Cerebellar nuclear complex (tissue), 1 donor: ENCODE results near the gene CALR.
"Not testable (repeated sequence)": the region's sequence is repeated elsewhere in the genome, so short reads cannot be mapped to it uniquely, and the experiment has no call there.

Experiments used
- DNase-seq, 2 experiments: peaks; one replicate each; lab custom pipeline; 2025; lab: John Stamatoyannopoulos, UW

The CALR gene

DNA sequence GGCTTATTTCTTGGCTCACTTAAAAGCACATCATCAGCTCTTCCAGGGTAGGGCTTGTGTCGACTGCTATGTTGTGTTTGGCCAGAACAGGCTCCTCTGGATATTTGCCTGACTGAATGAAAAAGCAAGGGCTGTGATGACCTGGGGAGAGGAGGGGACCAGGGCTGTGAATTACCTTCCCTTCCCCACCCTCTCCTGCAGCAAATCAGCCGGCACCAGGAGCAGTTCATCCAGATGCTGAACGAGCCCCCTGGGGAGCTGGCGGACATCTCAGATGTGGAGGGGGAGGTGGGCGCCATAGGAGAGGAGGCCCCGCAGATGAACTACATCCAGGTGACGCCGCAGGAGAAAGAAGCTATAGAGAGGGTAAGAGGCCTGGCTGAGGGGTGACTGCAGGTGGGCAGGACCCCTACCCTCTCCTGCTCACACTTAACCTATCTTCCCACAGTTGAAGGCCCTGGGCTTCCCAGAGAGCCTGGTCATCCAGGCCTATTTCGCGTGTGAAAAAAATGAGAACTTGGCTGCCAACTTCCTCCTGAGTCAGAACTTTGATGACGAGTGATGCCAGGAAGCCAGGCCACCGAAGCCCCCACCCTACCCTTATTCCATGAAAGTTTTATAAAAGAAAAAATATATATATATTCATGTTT is 14.2 kb downstream of the CALR start:
- DNase-seq: no peak

DNA sequence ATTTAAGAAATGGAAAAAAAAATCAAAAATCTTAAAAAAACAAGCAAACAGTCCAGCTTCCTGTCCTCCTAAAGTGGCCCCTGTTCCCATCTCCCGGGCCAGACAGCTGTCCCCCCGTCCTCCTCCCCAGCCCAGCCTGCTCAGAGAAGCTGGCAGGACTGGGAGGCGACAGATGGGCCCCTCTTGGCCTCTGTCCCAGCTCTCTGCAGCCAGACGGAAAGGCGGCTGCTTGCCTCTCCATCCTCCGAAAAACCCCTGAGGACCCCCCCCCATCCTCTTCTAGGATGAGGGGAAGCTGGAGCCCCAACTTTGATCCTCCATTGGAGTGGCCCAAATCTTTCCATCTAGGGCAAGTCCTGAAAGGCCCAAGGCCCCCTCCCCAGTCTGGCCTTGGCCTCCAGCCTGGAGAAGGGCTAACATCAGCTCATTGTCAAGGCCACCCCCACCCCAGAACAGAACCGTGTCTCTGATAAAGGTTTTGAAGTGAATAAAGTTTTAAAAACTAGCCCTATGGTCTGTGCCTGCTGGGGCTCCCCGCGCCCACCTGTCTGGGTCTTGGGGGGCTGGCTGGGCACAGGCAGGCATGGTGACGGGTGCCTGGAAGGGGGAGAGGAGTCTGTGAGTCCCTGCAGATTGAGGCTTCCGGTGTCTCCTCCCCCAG is 14.9 kb downstream of the CALR start:
- DNase-seq: peak in 1 of 2 experiments; percentile 81

GRCh38 chr19:12953799-12954611 is 15.6 kb downstream of the CALR start:
- no peak for DNase-seq

- DNase-seq: no peak
These were observed 16.2 kb downstream of the CALR start for GRCh38 chr19:12954612-12954962.

GRCh38 chr19:12955575-12955974 is 17.2 kb downstream of the CALR start:
- not testable (repeated sequence) for DNase-seq

GRCh38 chr19:12955996-12956395 is 17.6 kb downstream of the CALR start:
- DNase-seq: no peak

DNA sequence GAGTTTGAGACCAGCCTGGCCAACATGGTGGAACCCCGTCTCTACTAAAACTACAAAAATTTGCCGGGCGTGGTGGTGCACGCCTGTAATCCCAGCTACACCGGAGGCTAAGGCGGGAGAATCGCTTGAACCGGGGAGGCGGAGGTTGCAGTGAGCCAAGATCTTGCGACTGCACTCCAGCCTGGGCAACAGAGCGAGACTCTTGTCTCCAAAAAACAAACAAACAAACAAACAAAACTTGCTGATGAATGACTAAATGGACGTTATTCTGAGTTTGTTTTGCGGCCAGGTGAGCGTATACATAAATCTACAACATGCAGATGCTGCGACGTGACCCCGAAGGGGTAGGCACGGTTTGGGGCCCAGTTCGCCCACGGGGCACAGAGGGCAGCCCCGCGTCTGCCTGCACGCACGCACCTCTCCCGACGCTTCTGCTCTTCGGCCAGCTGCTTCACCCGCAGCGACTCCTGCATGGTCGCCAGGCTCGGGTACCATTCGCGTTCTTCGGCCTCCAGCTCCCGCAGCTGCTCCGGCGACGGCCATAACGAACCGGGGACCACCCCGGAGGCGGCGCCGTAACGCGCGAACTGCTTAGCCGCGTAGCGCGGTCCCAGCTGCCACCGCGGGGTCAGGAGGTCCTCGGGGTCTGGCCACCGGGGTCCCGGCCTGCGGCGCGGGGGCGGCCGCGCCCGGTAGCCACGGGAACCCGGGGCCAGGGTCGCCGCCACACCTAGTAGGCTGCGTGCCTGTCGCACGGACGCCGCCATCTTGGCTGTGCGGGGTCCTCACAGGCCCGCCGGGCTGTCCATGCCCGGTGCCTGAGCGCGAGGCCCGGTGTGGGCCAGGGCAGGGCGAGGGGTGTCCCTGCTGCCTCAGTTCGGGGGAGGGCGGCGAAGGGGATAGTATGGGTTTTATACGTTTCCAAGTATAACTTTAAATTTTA is 18.3 kb downstream of the CALR start, which contains the start of gene GADD45GIP1:
GADD45GIP1 (minus strand) TSS at position 778 of the 943 bp plus-strand sequence; CDS start at position 767, 11 bp downstream.
- DNase-seq: peak in 1 of 2 experiments; percentile 55

DNA sequence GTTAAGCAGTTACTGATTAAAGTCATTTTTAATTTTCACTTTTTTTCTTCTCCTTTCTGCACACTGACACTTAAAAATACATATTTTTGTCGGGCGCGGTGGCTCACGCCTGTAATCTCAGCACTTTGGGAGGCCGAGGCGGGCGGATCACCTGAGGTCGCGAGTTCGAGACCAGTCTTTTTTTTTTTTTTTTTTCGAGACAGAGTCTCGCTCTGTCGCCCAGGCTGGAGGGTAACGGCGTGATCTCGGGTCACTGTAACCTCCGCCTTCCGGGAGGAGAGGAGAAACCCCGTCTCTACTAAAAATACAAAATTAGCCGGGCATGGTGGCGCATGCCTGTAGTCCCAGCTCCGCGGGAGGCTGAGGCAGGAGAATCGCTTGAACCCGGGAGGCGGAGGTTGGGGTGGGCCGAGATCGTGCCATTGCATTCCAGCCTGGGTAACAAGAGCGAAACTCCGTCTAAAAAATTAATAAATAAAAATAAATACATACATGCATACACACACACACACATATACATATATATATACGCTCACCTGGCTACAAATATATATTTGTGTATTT is 19.1 kb downstream of the CALR start:
- DNase-seq: not testable (repeated sequence)

GRCh38 chr19:12959481-12959880 is 21.1 kb downstream of the CALR start:
- DNase-seq: no peak

DNA sequence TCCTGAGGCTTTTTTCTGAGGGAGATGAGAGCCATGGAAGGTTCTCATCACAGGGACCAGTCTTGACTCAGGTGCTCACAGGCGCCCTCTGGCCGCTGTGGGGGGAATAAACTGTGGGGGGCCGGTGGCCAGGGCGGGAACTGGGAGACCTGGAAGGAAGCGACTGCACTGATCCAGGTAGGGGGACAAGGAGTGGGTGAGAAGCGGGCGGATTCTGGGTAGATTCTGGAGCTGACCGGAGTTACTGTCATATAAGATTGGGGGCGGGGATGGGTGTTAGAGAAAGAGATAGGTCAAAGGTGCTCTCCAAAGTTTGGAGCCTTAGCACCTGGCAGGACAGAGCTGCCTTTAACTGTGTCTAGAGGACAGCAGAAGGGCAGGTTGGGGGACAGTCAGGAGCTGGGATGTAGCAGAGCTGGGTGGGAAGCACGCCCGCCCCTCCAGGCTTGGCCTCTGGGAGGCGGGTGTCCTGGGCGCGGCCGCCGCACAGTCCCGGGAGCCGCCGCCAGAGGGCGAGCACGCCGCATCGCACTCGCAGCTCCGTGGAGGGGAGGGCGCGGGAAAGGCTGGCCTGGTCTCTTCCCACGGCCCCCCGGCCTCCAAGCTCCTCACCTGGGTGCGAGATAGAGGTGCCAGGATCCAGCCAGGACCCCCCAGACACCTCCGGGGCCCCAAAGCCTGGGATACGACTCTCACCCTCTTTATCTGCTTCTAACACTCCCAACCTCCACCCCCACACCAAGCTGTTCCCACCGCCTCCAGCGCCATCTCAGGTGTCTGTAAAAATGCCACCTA is 26.8 kb downstream of the CALR start:
- DNase-seq: peak in 1 of 2 experiments; percentile 65

DNA sequence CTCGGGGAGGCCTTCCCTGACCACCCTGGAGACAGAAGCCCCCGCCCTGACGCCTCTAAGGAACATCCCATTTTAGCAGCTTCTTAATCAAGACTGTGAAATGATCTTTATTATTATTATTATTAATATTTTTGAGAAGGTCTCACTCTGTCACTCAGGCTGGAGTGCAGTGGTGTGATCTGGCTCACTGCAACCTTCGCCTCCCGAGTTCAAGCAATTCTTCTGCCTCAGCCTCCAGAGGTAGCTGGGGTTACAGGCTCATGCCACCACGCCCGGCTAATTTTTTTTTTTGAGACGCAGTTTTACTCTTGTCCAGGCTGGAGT is 27.4 kb downstream of the CALR start:
- no peak for DNase-seq

DNA sequence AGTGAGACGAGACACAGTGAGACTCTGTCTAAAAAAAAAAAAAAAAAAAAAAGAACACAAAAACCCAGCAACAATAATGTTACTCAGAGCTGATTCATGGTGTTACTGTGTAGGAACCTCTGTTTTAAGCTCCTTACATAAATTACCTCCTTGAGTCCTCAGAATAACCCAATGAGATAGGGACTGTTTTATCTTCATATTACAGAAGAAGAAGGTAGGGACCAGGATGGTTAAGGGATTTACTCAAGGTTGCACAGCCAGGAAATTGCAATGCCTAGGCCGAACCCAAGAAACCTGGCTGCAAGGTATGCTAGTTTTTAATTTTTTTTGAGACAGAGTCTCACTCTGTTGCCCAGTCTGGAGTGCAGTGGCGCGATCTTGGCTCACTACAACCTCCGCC is 29.5 kb downstream of the CALR start:
- no peak for DNase-seq

DNA sequence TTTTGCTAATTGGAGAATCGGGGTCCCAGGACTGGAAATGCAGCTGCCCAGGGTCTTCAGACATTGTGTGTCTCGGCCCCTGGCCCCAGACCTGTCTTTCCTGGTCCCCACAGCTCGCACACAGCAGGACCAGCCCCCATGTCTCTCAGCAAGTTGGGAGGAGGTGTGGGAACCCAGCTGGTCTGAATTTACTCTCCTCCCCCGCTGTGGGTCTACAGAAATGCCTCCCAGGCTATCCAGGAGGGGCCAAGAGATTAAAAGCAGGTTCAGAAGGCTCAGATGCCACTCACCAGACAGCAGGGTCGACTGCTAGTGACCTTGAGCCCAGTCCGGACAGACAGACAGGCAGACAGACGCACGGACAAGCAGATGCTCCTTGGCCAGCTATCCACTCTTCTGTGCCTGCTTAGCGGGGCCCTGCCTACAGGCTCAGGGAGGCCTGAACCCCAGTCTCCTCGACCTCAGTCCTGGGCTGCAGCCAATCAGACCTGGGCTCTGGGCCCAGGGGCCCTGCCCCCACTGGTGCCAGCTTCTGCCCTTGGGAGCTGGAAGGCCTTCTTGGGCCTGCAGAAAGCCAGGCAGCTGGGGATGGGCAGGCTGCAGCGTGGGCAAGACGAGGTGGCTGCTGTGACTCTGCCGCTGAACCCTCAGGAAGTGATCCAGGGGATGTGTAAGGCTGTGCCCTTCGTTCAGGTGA is 31.0 kb downstream of the CALR start, which contains the start of gene DAND5:
DAND5 (plus strand) TSS at position 285 of the 697 bp plus-strand sequence; CDS start at position 370, 85 bp downstream.
- DNase-seq: no peak

- DNase-seq: no peak
These were observed 31.8 kb downstream of the CALR start for GRCh38 chr19:12970070-12970820.

DNA sequence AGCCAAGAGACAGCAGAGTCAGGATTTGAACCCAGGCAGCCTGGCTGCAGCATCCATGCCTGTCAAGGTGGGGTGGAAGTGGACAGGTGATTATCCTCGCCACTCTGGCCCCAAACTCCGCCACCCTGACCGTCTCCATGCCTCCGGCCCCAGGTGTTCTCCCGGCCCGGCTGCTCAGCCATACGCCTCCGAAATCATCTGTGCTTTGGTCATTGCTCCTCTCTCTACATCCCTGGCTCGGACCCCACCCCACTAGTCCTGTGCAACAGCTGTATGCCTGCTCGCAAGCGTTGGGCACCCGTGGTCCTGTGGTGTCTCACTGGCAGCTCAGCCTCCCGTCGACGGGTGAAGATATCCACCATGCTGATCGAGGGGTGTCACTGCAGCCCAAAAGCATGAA is 34.8 kb downstream of the CALR start:
- no peak for DNase-seq

DNA sequence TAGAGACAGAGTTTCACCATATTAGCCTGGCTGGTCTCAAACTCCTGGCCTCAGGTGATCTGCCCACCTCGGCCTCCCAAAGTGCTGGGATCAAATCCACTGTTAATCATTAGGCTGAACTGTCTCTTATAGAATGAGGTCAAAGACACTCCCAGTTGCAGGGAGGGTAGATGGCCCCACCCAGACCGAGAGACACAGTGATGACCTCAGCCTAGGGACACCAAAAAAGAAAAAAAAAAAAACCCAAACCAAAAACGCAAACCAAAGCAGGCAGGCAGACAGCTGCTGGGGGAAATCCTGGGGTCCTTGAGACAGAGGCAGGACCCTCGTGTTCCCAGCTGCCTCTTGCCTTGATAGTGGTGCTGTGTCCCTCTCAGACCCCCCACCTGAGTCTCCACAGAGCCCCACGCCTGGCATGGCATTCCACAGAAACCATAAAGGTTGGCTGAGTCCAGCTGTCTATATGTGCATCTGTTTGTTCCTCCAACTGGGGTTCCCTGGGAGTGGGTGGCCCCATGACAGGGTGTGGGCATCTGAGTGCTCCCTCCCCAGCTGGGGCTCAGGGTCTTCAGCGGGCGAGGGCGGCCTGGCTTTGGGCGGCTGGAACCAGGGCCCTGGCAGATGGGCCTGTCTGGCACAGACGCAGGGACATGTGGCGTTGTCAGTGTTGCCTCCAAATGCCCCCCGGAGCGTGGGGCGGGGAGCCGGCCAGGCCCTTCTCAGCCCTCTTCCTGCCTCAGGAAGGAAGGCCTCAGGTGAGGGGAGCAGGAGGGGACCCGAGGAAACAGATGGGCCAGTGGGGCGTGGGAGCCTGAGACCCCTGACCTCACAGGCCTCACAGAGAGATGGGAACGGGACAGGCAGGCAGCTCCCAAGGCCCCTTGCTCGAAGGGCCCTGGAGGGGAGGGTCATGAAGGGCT is 36.2 kb downstream of the CALR start:
- DNase-seq: peak; percentile 71 to 72

DNA sequence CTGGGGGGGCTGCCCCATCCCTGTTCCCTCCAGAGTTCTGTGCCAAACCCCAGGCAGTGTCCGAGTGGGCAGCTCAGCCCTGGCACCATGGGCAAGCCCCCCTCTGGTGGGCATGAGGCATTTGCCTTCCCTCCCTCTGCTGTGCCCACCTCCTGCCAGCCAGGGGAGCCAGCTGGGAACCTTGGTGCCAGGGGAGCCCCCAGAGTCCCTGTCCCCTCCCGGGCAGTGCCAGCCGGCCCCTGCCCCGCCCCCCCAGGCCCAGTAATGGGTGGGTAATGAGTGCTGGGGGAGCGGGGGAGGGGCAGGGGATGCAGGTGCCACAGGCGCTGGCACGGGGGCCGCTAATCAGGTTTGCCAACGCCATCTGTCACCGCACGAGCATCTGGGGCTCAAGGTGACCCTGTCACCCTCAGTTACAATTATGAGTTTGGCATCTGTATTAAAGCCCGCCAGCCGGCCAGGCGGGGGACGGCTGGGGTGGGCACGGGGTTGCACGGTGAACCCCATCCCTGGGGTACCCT is 36.9 kb downstream of the CALR start:
- DNase-seq: no peak

GRCh38 chr19:12976109-12976508 is 37.7 kb downstream of the CALR start:
- not testable (repeated sequence) for DNase-seq
